Fibroblast of peridontal ligament (primary cell): ENCODE measurements around the gene TMPRSS6.

Source experiments
- DNase-seq: peaks from one replicate; pipeline ENCODE4 v3.0.0-alpha.2; 2010; ENCODE audit errors: extremely low read depth

TMPRSS6 gene

DNA sequence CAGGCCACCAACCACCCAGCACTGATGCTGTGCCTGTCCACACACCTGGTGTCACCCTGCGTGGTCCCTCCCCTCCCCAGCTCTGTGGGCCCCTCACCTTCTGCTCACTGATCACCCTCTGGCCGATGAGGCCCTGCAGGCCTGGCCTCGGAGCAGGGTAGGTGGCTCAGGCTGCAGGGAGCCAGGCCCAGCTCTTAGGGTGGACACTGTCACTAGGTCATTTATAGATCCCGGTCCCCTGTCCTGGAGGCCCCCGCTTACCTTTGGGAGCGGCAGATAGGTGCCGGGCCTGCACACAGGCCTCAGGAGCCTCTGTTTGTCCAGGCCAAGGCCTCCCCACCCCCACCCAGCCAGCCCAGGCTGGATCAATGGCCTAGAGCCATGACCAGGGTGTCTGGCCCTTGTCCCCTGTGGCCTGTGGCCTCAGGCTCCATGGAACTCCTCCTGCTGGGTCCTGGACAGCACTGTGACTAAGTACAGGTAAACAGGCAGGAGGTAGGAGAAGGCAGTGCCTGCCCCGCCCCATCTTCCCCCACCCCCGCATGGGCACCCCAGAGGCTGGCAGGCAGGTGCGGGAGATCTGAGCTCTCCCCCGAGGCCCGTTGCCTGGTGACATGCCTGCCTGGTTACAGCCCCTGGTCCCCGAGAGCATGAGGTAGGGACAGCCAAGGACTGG lies at the start of gene TMPRSS6:
Gene TMPRSS6 (minus strand): TSS at position 472 of the 676 bp plus-strand sequence. CDS start 6,296 bp downstream, outside the sequence.
- no peak for DNase-seq

GRCh38 chr22:37158963-37159290 lies 49.4 kb upstream of the TMPRSS6 start:
- DNase-seq, result no peak

GRCh38 chr22:37157516-37158285 lies 48.2 kb upstream of the TMPRSS6 start:
- no peak for DNase-seq

- no peak for DNase-seq
Observed at GRCh38 chr22:37156686-37157435, 47.3 kb upstream of the TMPRSS6 start.

- DNase-seq, result no peak
Observed at GRCh38 chr22:37155971-37156370, 46.5 kb upstream of the TMPRSS6 start.

GRCh38 chr22:37154925-37155712 lies 45.6 kb upstream of the TMPRSS6 start:
- no peak for DNase-seq

GRCh38 chr22:37153901-37154300 lies 44.4 kb upstream of the TMPRSS6 start:
- DNase-seq, result no peak

GRCh38 chr22:37151401-37151800 lies 41.9 kb upstream of the TMPRSS6 start:
- DNase-seq, result no peak

DNA sequence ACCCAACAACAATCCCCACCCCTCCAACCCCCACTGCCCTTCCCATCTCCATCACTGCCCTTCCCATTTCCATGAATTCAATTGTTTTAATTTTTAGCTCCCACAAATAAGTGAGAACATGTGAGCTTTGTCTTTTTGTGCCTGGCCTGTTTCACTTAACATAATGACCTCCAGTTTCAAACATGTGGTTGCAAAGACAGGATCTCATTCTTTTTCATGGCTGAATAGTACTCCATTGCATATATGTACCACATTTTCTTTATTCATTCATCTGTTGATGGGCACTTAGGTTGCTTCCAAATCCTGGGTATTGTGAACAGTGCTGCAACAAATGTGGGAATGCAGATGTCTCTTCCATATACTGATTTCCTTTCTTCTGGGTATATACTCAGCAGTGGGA lies 41.2 kb upstream of the TMPRSS6 start:
- DNase-seq, result no peak

GRCh38 chr22:37148742-37149665 lies 39.5 kb upstream of the TMPRSS6 start:
- DNase-seq, result no peak

DNA sequence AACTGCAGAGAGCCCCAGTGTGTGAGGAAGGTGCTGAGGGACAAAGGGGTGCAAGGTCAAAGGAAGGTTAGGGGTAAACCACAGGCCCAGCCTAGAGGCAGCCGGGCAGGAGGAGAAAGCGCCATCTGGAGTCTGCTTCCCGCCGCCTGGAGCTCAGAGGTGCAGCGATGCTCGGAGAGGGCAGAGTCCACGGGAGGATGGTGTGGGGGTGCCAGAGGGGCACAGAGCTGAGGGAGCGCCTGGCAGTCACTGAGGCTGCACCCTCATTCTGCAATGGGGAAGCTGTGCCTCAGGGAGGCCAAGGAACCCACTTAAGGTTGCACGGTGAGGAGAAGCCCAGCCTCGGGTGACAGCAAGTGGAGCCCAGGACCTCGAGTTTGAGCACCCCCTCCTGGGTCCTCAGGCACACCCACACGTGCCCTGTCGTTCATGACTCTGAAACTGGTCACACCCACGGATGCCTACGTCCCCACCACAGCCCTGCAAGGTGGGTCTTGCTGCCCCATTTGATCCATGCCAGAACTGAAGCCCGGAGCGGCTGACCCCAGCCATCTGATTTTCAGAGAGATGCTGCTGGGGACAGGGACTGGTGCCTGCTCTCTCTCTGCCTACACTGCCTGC lies 38.6 kb upstream of the TMPRSS6 start:
- no peak for DNase-seq

GRCh38 chr22:37147186-37147990 lies 37.9 kb upstream of the TMPRSS6 start:
- DNase-seq, result no peak

DNA sequence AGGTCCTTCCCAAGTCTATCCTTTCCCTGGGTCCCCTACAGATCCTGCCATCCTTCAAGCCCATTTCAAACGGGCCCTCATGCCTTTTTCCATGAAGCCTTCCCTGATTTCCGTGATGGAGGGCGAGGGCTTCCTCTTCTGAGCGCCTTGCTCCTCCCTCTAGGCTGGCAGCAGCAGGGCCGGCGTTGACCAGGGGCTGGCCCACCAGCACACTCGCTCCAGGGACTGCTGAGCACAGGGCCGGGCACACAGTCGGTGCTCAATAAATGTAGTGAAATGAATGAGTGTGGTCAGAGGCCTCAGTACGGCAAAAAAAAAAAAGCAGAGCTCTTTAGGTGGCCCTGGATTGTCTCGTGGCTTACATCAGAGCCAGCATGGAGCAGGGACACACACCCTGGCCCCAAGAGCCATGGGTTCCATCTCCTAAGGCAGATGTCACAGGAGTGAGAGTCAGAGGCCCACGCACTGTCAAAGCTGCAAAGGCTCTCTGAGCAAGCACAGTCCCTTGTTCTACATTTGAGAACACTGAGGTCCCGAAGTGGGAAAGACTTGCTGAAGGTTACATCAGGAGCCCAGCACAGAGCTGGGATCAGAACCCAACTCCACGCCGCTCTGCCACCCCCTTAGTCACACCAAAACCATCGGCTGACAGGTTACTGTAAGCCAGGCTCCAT lies 37.1 kb upstream of the TMPRSS6 start:
- DNase-seq, result no peak

GRCh38 chr22:37146051-37146385 lies 36.5 kb upstream of the TMPRSS6 start:
- DNase-seq, result no peak

GRCh38 chr22:37145180-37146050 lies 35.9 kb upstream of the TMPRSS6 start:
- DNase-seq, result no peak

DNA sequence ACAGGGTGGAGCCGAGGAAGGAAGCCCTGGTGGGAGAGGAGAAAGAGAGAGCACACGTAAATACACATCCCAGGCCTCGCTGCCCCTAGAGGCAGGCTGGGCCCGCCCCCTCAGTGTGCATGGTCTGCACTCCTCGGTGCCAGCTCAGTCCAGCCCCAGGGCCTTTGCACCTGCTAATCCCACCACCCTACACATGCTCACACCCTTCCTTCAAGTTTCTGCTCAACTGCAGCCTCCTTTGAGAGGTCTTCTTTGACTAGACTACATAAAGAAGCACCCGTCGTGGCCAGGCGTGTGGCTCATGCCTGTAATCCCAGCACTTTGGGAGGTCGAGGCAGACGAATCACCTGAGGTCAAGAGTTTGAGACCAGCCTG lies 34.7 kb upstream of the TMPRSS6 start:
- no peak for DNase-seq

GRCh38 chr22:37141971-37142370 lies 32.5 kb upstream of the TMPRSS6 start:
- DNase-seq, result no peak

DNA sequence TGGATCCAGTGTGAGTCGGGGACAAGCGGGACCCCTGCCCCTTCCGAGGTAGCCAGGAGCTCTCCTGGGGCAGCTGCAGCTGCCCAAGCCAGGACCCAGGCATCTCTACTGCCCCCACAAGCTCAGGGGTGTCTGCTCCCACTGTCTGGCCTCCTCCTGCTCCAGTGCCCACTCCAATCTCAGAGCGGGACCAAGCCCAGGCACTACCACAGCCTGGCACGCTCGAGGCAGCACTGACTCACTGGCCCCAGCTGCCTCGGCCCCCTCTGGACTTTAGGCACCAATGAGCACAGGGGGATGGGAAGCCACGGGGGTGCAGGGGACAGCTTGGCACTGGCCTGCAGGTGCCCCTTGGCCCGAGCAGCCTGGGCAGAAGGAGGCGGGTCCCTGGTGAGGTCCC lies 32.0 kb upstream of the TMPRSS6 start:
- no peak for DNase-seq
